DND-41 (cell line): ENCODE measurements around the gene GPR50.
A peak's percentile ranks its signal among the peaks of the same experiment; 100 is the strongest.

ENCODE experiments used
- ATAC-seq: fragments of 200-7000 bp; cut with Tn5 transposase; 3 replicates; pipeline ENCODE4 v1.9.1; 2021; ENCODE audit warnings: low read depth; ENCODE audit not compliant: insufficient read depth
- DNase-seq: peaks from one replicate; pipeline ENCODE4 v3.0.0-alpha.2; 2020
- H2AFZ ChIP-seq: 2 replicates; pipeline ENCODE4 v1.6.0; 2012; ENCODE audit warnings: low read depth, low read length
- H3K27ac ChIP-seq: 2 replicates; pipeline ENCODE4 v1.5.1; 2012; ENCODE audit warnings: low read length, inconsistent platforms
- H3K27me3 ChIP-seq: fragments of 200-600 bp; sonication (generic); 2 replicates; pipeline ENCODE4 v1.6.0; 2012; ENCODE audit warnings: low read length, mild to moderate bottlenecking, inconsistent platforms; ENCODE audit not compliant: insufficient read depth, poor library complexity
- H3K36me3 ChIP-seq: 2 replicates; pipeline ENCODE4 v1.5.1; 2012; ENCODE audit warnings: low read length, inconsistent platforms; ENCODE audit not compliant: insufficient read depth
- H3K4me1 ChIP-seq: 2 replicates; pipeline ENCODE4 v1.5.1; 2012; ENCODE audit warnings: mild to moderate bottlenecking, low read length; ENCODE audit not compliant: insufficient read depth
- H3K4me2 ChIP-seq: 2 replicates; pipeline ENCODE4 v1.6.0; 2012; ENCODE audit warnings: mild to moderate bottlenecking, moderate library complexity, low read length, inconsistent platforms; ENCODE audit not compliant: insufficient read depth
- H3K4me3 ChIP-seq, 2 experiments: fragments of 200-600 bp in 1 of 2; shearing (Covaris generic) in 1 of 2; 2 replicates each; pipeline ENCODE4 v1.5.1; 2012 to 2016; ENCODE audit warnings: inconsistent platforms in 2 of 2, low read length in 2 of 2, mild to moderate bottlenecking in 2 of 2, low read depth in 1 of 2, moderate library complexity in 1 of 2
- H3K79me2 ChIP-seq: 2 replicates; pipeline ENCODE4 v1.6.0; 2012; ENCODE audit warnings: low read length, inconsistent platforms; ENCODE audit not compliant: insufficient read depth
- H3K9ac ChIP-seq: 2 replicates; pipeline ENCODE4 v1.6.0; 2012; ENCODE audit warnings: low read depth, mild to moderate bottlenecking, inconsistent platforms, low read length, moderate library complexity
- H3K9me3 ChIP-seq: 2 replicates; pipeline ENCODE4 v1.5.1; 2012; ENCODE audit warnings: low read length, moderate library complexity, mild to moderate bottlenecking, inconsistent platforms; ENCODE audit not compliant: insufficient read depth, severe bottlenecking
- H4K20me1 ChIP-seq: 2 replicates; pipeline ENCODE4 v1.6.0; 2012; ENCODE audit warnings: low read length; ENCODE audit not compliant: insufficient read depth
- EZH2 ChIP-seq: IDR thresholded peaks from 3 replicates; pipeline ENCODE4 v1.6.1; 2012; ENCODE audit warnings: borderline replicate concordance, low read depth, mild to moderate bottlenecking, moderate library complexity, low read length, inconsistent platforms; ENCODE audit not compliant: severe bottlenecking
- TF ChIP-seq, protein P1 (sequence below): IDR thresholded peaks from 2 replicates; pipeline ENCODE4 v1.5.1; 2012; ENCODE audit warnings: borderline replicate concordance, low read length, moderate library complexity, mild to moderate bottlenecking; ENCODE audit not compliant: poor library complexity, severe bottlenecking; ENCODE audit errors: extremely low read depth

Gene GPR50

DNA sequence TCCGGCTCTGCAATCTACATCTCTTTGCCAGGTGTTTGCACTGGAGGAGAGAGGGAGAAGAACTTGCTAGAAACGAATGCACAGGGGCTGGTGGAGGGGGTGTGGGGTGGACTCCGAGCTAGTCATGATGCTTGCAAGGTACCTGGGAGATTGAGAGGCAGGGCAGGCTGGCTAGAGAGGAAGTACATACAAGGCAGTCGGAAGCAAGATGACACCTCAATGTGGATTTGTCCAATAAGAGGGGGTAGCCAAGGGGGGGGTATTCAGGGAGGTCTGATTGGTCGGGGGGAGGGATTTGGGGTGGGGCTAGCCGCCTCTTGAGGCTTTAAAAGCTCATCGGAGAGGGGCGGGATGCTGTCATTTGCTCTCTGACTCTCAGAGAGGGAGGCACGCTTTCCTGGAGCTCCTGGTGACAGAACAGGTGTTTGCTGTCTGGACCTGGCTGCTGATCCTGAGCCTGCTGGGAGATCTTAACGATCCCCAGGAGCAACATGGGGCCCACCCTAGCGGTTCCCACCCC lies at the start of gene GPR50:
TSS of gene GPR50 (plus strand) at position 354 of the 520 bp plus-strand sequence. CDS start at position 492, 138 bp downstream.
- Histone ChIP-seq H2AFZ (no peak within 1 kb of the TSS), H3K79me2 (no peaks in the 10 kb centered on the region), H3K36me3 (no peaks in the 10 kb centered on the region), H3K4me1 (no peaks in the 10 kb centered on the region), H3K9ac (no peak within 1 kb of the TSS), H3K27ac (no peak within 1 kb of the TSS), H3K9me3 (no peaks in the 10 kb centered on the region), H3K27me3 (no peaks in the 10 kb centered on the region), H3K4me2 (no peak within 1 kb of the TSS), H4K20me1 (no peaks in the 10 kb centered on the region), H3K4me3 (no peak within 1 kb of the TSS)
- no peak for DNase-seq
- no peak for TF ChIP-seq EZH2
- TF ChIP-seq, protein P1, sequence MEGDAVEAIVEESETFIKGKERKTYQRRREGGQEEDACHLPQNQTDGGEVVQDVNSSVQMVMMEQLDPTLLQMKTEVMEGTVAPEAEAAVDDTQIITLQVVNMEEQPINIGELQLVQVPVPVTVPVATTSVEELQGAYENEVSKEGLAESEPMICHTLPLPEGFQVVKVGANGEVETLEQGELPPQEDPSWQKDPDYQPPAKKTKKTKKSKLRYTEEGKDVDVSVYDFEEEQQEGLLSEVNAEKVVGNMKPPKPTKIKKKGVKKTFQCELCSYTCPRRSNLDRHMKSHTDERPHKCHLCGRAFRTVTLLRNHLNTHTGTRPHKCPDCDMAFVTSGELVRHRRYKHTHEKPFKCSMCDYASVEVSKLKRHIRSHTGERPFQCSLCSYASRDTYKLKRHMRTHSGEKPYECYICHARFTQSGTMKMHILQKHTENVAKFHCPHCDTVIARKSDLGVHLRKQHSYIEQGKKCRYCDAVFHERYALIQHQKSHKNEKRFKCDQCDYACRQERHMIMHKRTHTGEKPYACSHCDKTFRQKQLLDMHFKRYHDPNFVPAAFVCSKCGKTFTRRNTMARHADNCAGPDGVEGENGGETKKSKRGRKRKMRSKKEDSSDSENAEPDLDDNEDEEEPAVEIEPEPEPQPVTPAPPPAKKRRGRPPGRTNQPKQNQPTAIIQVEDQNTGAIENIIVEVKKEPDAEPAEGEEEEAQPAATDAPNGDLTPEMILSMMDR: no peak
- ATAC-seq: no peak

DNA sequence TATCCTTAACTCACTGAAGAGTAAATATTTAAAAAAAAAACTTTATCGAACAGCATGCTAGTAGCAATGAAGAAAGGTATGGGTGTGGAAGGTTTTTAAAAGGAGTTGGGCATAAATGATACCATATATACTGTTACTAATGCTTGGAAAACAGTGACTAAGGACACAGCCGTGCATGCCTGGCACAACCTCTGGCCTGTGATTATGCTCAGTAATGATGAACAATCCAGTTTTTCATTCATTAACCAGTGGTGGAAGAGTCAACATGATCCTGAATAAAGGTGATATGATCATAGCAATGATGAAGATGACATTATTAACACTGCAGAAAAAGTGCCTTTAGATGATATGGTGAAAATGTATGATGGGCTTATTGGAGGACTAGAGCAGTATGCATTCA lies 43.9 kb upstream of the GPR50 start:
- TF ChIP-seq EZH2: no peak
- Histone ChIP-seq H3K4me3 (no peak overlapping the region), H3K27me3 (no peaks in the 10 kb centered on the region), H3K36me3 (no peaks in the 10 kb centered on the region), H3K27ac (no peak overlapping the region), H4K20me1 (no peaks in the 10 kb centered on the region), H3K4me1 (no peaks in the 10 kb centered on the region), H2AFZ (no peak overlapping the region), H3K4me2 (no peak overlapping the region), H3K9ac (no peak overlapping the region), H3K79me2 (no peaks in the 10 kb centered on the region), H3K9me3 (no peaks in the 10 kb centered on the region)
- no peak for ATAC-seq
- DNase-seq: no peak

DNA sequence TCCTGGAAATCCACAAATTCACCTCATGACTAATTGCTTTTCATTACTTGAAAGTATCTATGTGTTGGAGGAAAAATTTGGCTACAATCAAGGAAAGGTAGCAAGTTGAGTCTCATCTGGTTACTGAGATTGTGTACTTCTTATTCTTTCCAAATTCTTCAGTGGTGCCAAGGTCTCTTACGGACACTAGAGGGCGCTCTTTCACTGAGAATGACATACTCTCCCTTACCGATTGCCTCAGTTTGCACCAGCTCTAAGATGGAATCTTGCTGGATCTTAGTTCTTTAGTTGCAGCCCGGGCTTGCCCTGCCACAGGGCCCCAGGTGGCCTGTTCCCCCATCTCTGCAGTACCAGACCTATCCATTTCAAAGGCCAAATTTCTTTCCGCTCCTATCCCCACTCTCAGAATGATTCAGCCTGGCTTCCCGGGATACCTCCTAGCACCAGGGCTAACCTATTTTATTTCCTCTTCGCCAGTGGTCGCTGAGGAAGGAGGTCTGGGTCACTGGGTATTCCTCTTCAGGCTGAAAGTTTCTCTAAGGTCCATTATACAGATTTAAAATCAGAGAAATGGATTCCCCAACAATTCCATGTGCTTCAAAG lies 24.6 kb upstream of the GPR50 start:
- H3K27me3 ChIP-seq: no peaks in the 10 kb centered on the region
- peak; percentile 79 for ATAC-seq
- H4K20me1 ChIP-seq: no peaks in the 10 kb centered on the region
- DNase-seq: peak; percentile 28
- no peak overlapping the region for H2AFZ ChIP-seq
- no peak overlapping the region for H3K4me2 ChIP-seq
- H3K79me2 ChIP-seq: no peaks in the 10 kb centered on the region
- no peak for TF ChIP-seq EZH2
- TF ChIP-seq, protein P1: peak; percentile 84
- H3K4me1 ChIP-seq: no peaks in the 10 kb centered on the region
- no peak overlapping the region for H3K4me3 ChIP-seq
- no peaks in the 10 kb centered on the region for H3K36me3 ChIP-seq
- H3K9me3 ChIP-seq: no peaks in the 10 kb centered on the region
- no peak overlapping the region for H3K9ac ChIP-seq
- H3K27ac ChIP-seq: no peak overlapping the region

DNA sequence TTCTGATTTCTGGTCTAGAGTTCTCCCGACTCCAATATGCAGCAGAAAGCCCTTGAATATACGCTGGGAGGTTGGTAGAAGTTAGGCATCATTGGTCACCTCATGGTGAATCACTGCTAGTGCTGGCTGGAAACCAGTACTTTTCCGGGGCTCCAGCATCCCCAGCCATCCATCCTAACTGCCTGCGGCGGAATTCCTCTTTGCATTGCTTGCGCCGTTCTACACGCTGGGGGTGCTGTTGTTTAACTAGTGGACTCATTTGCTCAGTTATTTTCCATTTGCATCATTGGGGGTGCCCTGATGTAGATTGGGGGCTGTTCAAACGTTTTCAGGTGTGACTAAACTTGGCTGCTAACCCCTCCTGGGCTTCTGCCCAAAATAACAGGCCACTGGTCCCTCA lies 23.3 kb upstream of the GPR50 start:
- H3K4me2 ChIP-seq: no peak overlapping the region
- no peaks in the 10 kb centered on the region for H4K20me1 ChIP-seq
- H2AFZ ChIP-seq: no peak overlapping the region
- no peaks in the 10 kb centered on the region for H3K4me1 ChIP-seq
- no peak overlapping the region for H3K9ac ChIP-seq
- ATAC-seq (no peak), DNase-seq (no peak)
- H3K79me2 ChIP-seq: no peaks in the 10 kb centered on the region
- no peak overlapping the region for H3K4me3 ChIP-seq
- no peaks in the 10 kb centered on the region for H3K36me3 ChIP-seq
- no peak for TF ChIP-seq EZH2
- TF ChIP-seq, protein P1: no peak
- no peaks in the 10 kb centered on the region for H3K27me3 ChIP-seq
- no peaks in the 10 kb centered on the region for H3K9me3 ChIP-seq
- no peak overlapping the region for H3K27ac ChIP-seq
